NB4 (cell line): ENCODE measurements around the gene ZNF488.
"Not testable (repeated sequence)": the region's sequence is repeated elsewhere in the genome, so short reads cannot be mapped to it uniquely, and the experiment has no call there.

Source experiments
- DNase-seq: peaks from one replicate; pipeline ENCODE4 v3.0.0; 2010; ENCODE audit warnings: low read depth
- H3K4me3 ChIP-seq: one replicate; pipeline ENCODE4 v1.5.1; 2011; ENCODE audit warnings: mild to moderate bottlenecking, low read depth, low read length, moderate library complexity
- CTCF ChIP-seq: IDR thresholded peaks from one replicate; pipeline ENCODE4 v1.5.1; 2012; ENCODE audit warnings: low read depth, low read length
- MAX ChIP-seq: IDR thresholded peaks from 2 replicates; pipeline ENCODE4 v1.6.1; 2011; ENCODE audit warnings: low read depth, low read length
- MYC ChIP-seq: IDR thresholded peaks from 2 replicates; pipeline ENCODE4 v1.6.1; 2011; ENCODE audit warnings: low read depth, low read length
- POLR2A ChIP-seq: IDR thresholded peaks from 2 replicates; pipeline ENCODE4 v1.6.1; 2011; ENCODE audit warnings: mild to moderate bottlenecking; ENCODE audit not compliant: insufficient read length; ENCODE audit errors: extremely low read depth

ZNF488 gene

GRCh38 chr10:47396311-47396717, 12.2 kb upstream of the ZNF488 start:
- DNase-seq = no peak

GRCh38 chr10:47389619-47390018, 5.5 kb upstream of the ZNF488 start:
- TF ChIP-seq POLR2A = no peak
- TF ChIP-seq CTCF = no peak
- TF ChIP-seq MYC = no peak
- no peak for TF ChIP-seq MAX
- no peak for DNase-seq
- no peak overlapping the region for H3K4me3 ChIP-seq

More at GRCh38 chr10:47396311-47396717, 12.2 kb upstream of the ZNF488 start:
- TF ChIP-seq POLR2A (no peak), CTCF (no peak), MYC (no peak), MAX (no peak)
- H3K4me3 ChIP-seq = no peak overlapping the region

GRCh38 chr10:47388879-47389278, 4.8 kb upstream of the ZNF488 start:
- H3K4me3 ChIP-seq = no peak overlapping the region
- DNase-seq = no peak
- TF ChIP-seq MAX = no peak

GRCh38 chr10:47386104-47386503, 2.0 kb upstream of the ZNF488 start:
- not testable (repeated sequence) for DNase-seq, H3K4me3 ChIP-seq

GRCh38 chr10:47383261-47384147, 589 bp downstream of the ZNF488 start:
- H3K4me3 ChIP-seq = peak overlapping the region; percentile 56
- no peak for DNase-seq
- TF ChIP-seq CTCF = no peak
- peak; percentile 26; the same call in 1 of the 2 replicates for TF ChIP-seq MYC
- TF ChIP-seq POLR2A = no peak
- TF ChIP-seq MAX = 0 out of 2 replicates have a peak, but pooled peaks have one; percentile 8

GRCh38 chr10:47381427-47382379, 2.4 kb downstream of the ZNF488 start:
- no peak overlapping the region for H3K4me3 ChIP-seq
- TF ChIP-seq MAX (no peak), CTCF (no peak), MYC (no peak), POLR2A (no peak)
- DNase-seq = no peak
